Measurements from ENCODE around the gene TRIOBP. TPM values are rescaled to one million over a fixed set of nuclear protein-coding genes. Genes with fewer than 3 reads are reported as not detected.
"Not testable (repeated sequence)": the region's sequence is repeated elsewhere in the genome, so short reads cannot be mapped to it uniquely, and the experiment has no call there.

Gene TRIOBP
- total RNA-seq, 4 donors from 2014 or later, result 150 to 208 (median 182) TPM

GRCh38 chr22:37796079-37796478 is 99.2 kb downstream of the TRIOBP start:
- DNase-seq (ENCODE audit: extremely low spot score), result no peak
- no peak overlapping the region for H3K27ac ChIP-seq (replicated peaks in 1 of 4)
- 59% methylated on average over 3 of the region's 3 CpGs for WGBS
- H3K9me3 ChIP-seq, result no peaks in the 10 kb centered on the region
- no peaks in the 10 kb centered on the region for H3K36me3 ChIP-seq
- H3K4me1 ChIP-seq, result peaks cover 0 to 9% (median 3%) of the 10 kb centered on the region in 4 donors
- no peak overlapping the region for H3K4me3 ChIP-seq
- intact Hi-C loops (cut with DNase I), result loop anchor here (10.0 kb wide), 1 partner anchor 111 kb away; the partner anchor contains the start of gene NOL12
- TF ChIP-seq, protein P1, sequence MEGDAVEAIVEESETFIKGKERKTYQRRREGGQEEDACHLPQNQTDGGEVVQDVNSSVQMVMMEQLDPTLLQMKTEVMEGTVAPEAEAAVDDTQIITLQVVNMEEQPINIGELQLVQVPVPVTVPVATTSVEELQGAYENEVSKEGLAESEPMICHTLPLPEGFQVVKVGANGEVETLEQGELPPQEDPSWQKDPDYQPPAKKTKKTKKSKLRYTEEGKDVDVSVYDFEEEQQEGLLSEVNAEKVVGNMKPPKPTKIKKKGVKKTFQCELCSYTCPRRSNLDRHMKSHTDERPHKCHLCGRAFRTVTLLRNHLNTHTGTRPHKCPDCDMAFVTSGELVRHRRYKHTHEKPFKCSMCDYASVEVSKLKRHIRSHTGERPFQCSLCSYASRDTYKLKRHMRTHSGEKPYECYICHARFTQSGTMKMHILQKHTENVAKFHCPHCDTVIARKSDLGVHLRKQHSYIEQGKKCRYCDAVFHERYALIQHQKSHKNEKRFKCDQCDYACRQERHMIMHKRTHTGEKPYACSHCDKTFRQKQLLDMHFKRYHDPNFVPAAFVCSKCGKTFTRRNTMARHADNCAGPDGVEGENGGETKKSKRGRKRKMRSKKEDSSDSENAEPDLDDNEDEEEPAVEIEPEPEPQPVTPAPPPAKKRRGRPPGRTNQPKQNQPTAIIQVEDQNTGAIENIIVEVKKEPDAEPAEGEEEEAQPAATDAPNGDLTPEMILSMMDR (IDR thresholded peaks at IDR 0.05), result no peak
- no peak for TF ChIP-seq EP300 (IDR thresholded peaks at IDR 0.05)
- TF ChIP-seq POLR2A (IDR thresholded peaks at IDR 0.05; ENCODE audit: low read depth), result no peak
- TF ChIP-seq POLR2AphosphoS5 (IDR thresholded peaks at IDR 0.05), result no peak
- H3K27me3 ChIP-seq, result no peaks in the 10 kb centered on the region

DNA sequence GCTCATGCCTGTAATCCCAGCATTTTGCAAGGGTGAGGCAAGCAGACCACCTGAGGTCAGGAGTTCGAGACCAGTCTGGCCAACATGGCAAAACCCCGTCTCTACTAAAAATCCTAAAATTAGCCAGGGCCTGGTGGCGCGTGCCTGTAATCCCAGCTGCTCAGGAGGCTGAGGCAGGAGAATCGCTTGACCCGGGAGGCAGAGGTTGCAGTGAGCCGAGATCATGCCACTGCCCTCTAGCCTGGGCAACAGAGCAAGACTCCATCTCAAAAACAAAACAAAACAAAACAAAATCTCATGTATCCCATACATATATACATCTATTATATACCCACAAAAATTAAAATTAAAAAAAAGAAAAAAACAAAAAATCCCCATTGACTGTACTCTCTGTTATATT is 100.4 kb downstream of the TRIOBP start:
- not testable (repeated sequence) for H3K36me3 ChIP-seq; H3K27ac ChIP-seq (replicated peaks in 1 of 4); H3K4me1 ChIP-seq; H3K4me3 ChIP-seq; DNase-seq (ENCODE audit: extremely low spot score); H3K9me3 ChIP-seq; H3K27me3 ChIP-seq
- intact Hi-C loops (cut with DNase I), result loop anchor here (10.0 kb wide), 1 partner anchor 112 kb away; the partner anchor contains the start of gene NOL12
- 89% methylated on average over 7 of the region's 7 CpGs for WGBS

DNA sequence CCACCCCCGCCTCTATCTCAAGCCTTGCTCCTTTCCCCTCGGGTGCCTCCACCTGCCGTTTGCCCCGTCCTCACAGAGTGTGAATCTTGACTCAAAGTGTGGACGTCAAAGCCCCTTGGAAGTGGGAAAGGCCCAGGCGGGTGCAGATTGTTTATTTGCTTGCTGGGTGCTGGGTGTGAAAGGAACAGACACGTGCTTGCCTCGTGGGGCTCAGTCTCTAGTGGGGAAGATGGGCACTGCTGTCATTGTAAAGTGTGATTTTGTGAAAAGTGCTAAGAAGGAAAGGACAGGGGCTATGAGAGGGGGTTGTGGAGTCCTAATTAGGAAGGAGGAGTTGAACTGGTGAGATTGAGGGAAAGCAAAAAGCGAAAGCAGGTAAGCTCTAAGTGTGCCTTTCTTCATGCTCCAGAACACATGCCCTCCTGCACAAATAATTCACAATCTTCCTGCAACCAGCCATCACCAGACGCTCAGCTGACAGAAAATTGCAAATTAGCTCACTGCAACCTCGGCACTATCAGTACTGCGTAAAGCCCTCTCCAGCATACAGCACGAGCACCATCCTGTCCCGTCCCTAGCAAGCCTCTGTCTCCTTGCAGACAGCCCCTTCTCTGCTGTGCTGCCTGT is 101.1 kb downstream of the TRIOBP start:
- intact Hi-C loops (cut with DNase I), result loop anchor here (10.0 kb wide), 1 partner anchor 113 kb away; the partner anchor contains the start of gene NOL12
- Histone ChIP-seq H3K36me3 (no peaks in the 10 kb centered on the region), H3K27me3 (no peaks in the 10 kb centered on the region), H3K9me3 (no peaks in the 10 kb centered on the region), H3K4me3 (no peak overlapping the region), H3K27ac (replicated peaks in 1 of 4) (no peak overlapping the region), H3K4me1 (peaks cover 8 to 13% (median 12%) of the 10 kb centered on the region in 4 donors)
- TF ChIP-seq POLR2A (IDR thresholded peaks at IDR 0.05; ENCODE audit: low read depth), result no peak
- no peak for TF ChIP-seq EP300 (IDR thresholded peaks at IDR 0.05)
- TF ChIP-seq POLR2AphosphoS5 (IDR thresholded peaks at IDR 0.05), result no peak
- TF ChIP-seq, protein P1 (IDR thresholded peaks at IDR 0.05), result no peak
- DNase-seq (ENCODE audit: extremely low spot score), result no peak
- WGBS, result 58% methylated on average over 14 of the region's 14 CpGs

DNA sequence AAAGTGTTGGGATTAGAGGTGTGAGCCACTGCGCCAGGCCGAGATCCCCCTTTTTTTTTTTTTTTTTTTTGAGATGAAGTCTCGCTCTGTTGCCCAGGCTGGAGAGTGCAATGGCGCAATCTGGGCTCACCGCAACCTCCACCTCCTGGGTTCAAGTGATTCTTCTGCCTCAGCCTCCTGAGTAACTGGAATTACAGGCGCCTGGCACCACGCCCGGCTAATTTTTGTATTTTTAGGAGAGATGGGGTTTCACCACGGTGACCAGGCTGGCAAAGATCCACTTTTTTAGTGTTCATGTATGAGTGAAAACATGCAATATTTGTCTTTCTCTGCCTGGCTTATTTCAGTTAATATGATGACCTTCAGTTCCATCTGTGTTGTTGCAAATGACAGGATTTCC is 103.1 kb downstream of the TRIOBP start:
- not testable (repeated sequence) for H3K27ac ChIP-seq (replicated peaks in 1 of 4); H3K4me3 ChIP-seq; H3K36me3 ChIP-seq; DNase-seq (ENCODE audit: extremely low spot score); H3K9me3 ChIP-seq; H3K27me3 ChIP-seq
- intact Hi-C loops (cut with DNase I), result loop anchor here (10.0 kb wide), 1 partner anchor 115 kb away; the partner anchor contains the start of gene NOL12
- H3K4me1 ChIP-seq, result peaks cover 22 to 32% (median 29%) of the 10 kb centered on the region in 4 donors
- 76% methylated on average over 9 of the region's 9 CpGs for WGBS

DNA sequence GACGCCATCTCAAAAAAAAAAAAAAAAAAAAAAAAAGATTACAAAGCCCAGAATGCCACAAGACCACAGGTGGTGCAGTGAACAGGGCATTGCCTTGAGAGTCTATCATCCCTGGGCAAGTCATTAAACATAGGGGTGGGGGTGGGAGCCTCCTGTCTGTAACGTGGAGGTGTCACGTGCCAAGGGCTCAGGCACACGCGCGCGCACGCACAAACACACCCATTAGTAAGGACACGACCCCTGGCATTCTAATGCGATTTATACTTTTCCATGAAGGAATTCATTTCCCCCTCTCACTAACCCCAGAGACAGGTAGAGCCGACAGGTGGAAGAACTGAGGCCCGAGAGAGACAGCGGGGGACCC is 105.1 kb downstream of the TRIOBP start:
- intact Hi-C loops (cut with DNase I), result no loop called here
- Histone ChIP-seq H3K4me3 (peak overlapping the region; percentile 60 to 73 (median 70)), H3K36me3 (no peaks in the 10 kb centered on the region), H3K4me1 (peaks cover 37 to 50% (median 44%) of the 10 kb centered on the region in 4 donors), H3K27ac (replicated peaks in 1 of 4) (peak overlapping the region in 3 of 4 donors; percentile 32 to 70 (median 66)), H3K9me3 (no peaks in the 10 kb centered on the region), H3K27me3 (no peaks in the 10 kb centered on the region)
- TF ChIP-seq POLR2A (IDR thresholded peaks at IDR 0.05; ENCODE audit: low read depth) (no peak), POLR2AphosphoS5 (IDR thresholded peaks at IDR 0.05) (no peak), EP300 (IDR thresholded peaks at IDR 0.05) (no peak)
- TF ChIP-seq, protein P1 (IDR thresholded peaks at IDR 0.05), result no peak
- 4% methylated on average over 13 of the region's 13 CpGs for whole genome bisulfite sequencing
- DNase-seq (ENCODE audit: extremely low spot score), result no peak
